Trophoblast cell (in vitro differentiated cells and primary cell): Measurements from ENCODE around the gene RPN1.
A peak's percentile ranks its signal among the peaks of the same experiment; 100 is the strongest.

Source experiments
- DNase-seq, 2 donors: peaks; one replicate each; pipeline ENCODE4 v3.0.0-alpha.2; 2016
- H2AFZ ChIP-seq: 2 replicates; pipeline ENCODE4 v1.6.1; 2013; ENCODE audit warnings: low read length, moderate library complexity, mild to moderate bottlenecking; ENCODE audit not compliant: insufficient read depth, poor library complexity
- H2AK5ac ChIP-seq: 2 replicates; pipeline ENCODE4 v1.6.1; 2013; ENCODE audit warnings: mild to moderate bottlenecking, low read length
- H2BK120ac ChIP-seq: 2 replicates; pipeline ENCODE4 v1.6.1; 2013; ENCODE audit warnings: low read length, mild to moderate bottlenecking, moderate library complexity; ENCODE audit not compliant: insufficient read depth, poor library complexity
- H2BK12ac ChIP-seq: 2 replicates; pipeline ENCODE4 v1.6.1; 2013; ENCODE audit warnings: mild to moderate bottlenecking, low read length, moderate library complexity
- H2BK5ac ChIP-seq: 2 replicates; pipeline ENCODE4 v1.6.1; 2013; ENCODE audit warnings: low read length, low read depth, moderate library complexity, mild to moderate bottlenecking; ENCODE audit not compliant: poor library complexity
- H3K14ac ChIP-seq: 2 replicates; pipeline ENCODE4 v1.6.1; 2013; ENCODE audit warnings: mild to moderate bottlenecking, low read length
- H3K18ac ChIP-seq: 2 replicates; pipeline ENCODE4 v1.6.1; 2013; ENCODE audit warnings: mild to moderate bottlenecking, low read length
- H3K23ac ChIP-seq: 2 replicates; pipeline ENCODE4 v1.6.1; 2013; ENCODE audit warnings: low read length
- H3K27ac ChIP-seq: 2 replicates; pipeline ENCODE4 v1.5.1; 2013; ENCODE audit warnings: low read depth, mild to moderate bottlenecking, inconsistent platforms, low read length, moderate library complexity
- H3K27me3 ChIP-seq: 2 replicates; pipeline ENCODE4 v1.6.1; 2013; ENCODE audit warnings: inconsistent platforms, mild to moderate bottlenecking, low read length, moderate library complexity; ENCODE audit not compliant: insufficient read depth
- H3K36me3 ChIP-seq, 2 experiments: 1 replicate in 1 of 2; 2 replicates in 1 of 2; pipeline ENCODE4 v1.6.1; 2013; ENCODE audit warnings: low read length in 2 of 2, mild to moderate bottlenecking in 2 of 2, moderate library complexity in 1 of 2; ENCODE audit not compliant: insufficient read depth in 2 of 2, control insufficient read depth in 1 of 2
- H3K4ac ChIP-seq: 2 replicates; pipeline ENCODE4 v1.6.1; 2013; ENCODE audit warnings: low read depth, mild to moderate bottlenecking, low read length, moderate library complexity
- H3K4me1 ChIP-seq, 2 experiments: 1 replicate in 1 of 2; 2 replicates in 1 of 2; pipeline ENCODE4 v1.6.1; 2013; ENCODE audit warnings: low read length in 2 of 2, mild to moderate bottlenecking in 2 of 2, moderate library complexity in 1 of 2; ENCODE audit not compliant: insufficient read depth in 2 of 2, control insufficient read depth in 1 of 2
- H3K4me2 ChIP-seq: 2 replicates; pipeline ENCODE4 v1.6.1; 2013; ENCODE audit warnings: inconsistent platforms, mild to moderate bottlenecking, low read length, moderate library complexity
- H3K4me3 ChIP-seq: 2 replicates; pipeline ENCODE4 v1.5.1; 2013; ENCODE audit warnings: mild to moderate bottlenecking, low read depth, low read length, inconsistent platforms
- H3K79me1 ChIP-seq: one replicate; pipeline ENCODE4 v1.6.1; 2013; ENCODE audit warnings: low read length
- H3K79me2 ChIP-seq: 2 replicates; pipeline ENCODE4 v1.6.1; 2013; ENCODE audit warnings: low read length, mild to moderate bottlenecking; ENCODE audit not compliant: control insufficient read depth, insufficient read depth, poor library complexity
- H3K9ac ChIP-seq: 2 replicates; pipeline ENCODE4 v1.6.1; 2013; ENCODE audit warnings: mild to moderate bottlenecking, low read length
- H3K9me3 ChIP-seq: 2 replicates; pipeline ENCODE4 v1.6.1; 2013; ENCODE audit warnings: low read depth, mild to moderate bottlenecking, control low read depth, inconsistent platforms, low read length; ENCODE audit not compliant: insufficient read depth
- H4K12ac ChIP-seq: 2 replicates; pipeline ENCODE4 v1.6.1; 2013; ENCODE audit warnings: low read depth, mild to moderate bottlenecking, low read length, moderate library complexity
- H4K8ac ChIP-seq: 2 replicates; pipeline ENCODE4 v1.6.1; 2013; ENCODE audit warnings: low read depth, mild to moderate bottlenecking, low read length, moderate library complexity
- H4K91ac ChIP-seq: one replicate; pipeline ENCODE4 v1.6.1; 2013; ENCODE audit warnings: low read depth, mild to moderate bottlenecking, low read length, moderate library complexity
- WGBS: extraction: QIAGEN DNeasy Blood & Tissue Kit; methylation state at CpG from one replicate; pipeline ENCODE4 v1.1.7; 2013; ENCODE audit warnings: missing lambda C conversion rate; ENCODE audit not compliant: insufficient read length, insufficient coverage; ENCODE audit errors: extremely low coverage; 5-methylcytosine and 5-hydroxymethylcytosine counted together

The RPN1 gene

GRCh38 chr3:128573707-128574162 is 76.9 kb downstream of the RPN1 start:
- no peak for DNase-seq
- no peaks in the 10 kb centered on the region for H3K36me3 ChIP-seq
- H3K23ac ChIP-seq: no peak overlapping the region
- no peak overlapping the region for H2AK5ac ChIP-seq
- no peaks in the 10 kb centered on the region for H3K9me3 ChIP-seq
- H3K4ac ChIP-seq: no peak overlapping the region
- WGBS: no CpG with 5 or more reads among the region's 14 CpGs
- no peak overlapping the region for H4K91ac ChIP-seq
- no peaks in the 10 kb centered on the region for H3K79me2 ChIP-seq
- no peak overlapping the region for H3K14ac ChIP-seq
- H3K4me3 ChIP-seq: no peak overlapping the region
- H3K27ac ChIP-seq: no peak overlapping the region
- H3K27me3 ChIP-seq: no peaks in the 10 kb centered on the region
- no peak overlapping the region for H4K12ac ChIP-seq
- no peak overlapping the region for H2BK5ac ChIP-seq
- no peak overlapping the region for H4K8ac ChIP-seq
- no peak overlapping the region for H3K9ac ChIP-seq
- H2BK12ac ChIP-seq: no peak overlapping the region
- no peak overlapping the region for H3K4me2 ChIP-seq
- no peak overlapping the region for H2BK120ac ChIP-seq
- H2AFZ ChIP-seq: no peak overlapping the region
- H3K4me1 ChIP-seq: peaks cover 0 to 5% of the 10 kb centered on the region in 2 experiments
- no peaks in the 10 kb centered on the region for H3K79me1 ChIP-seq
- no peak overlapping the region for H3K18ac ChIP-seq

- Histone ChIP-seq H2BK5ac (no peak overlapping the region), H3K14ac (no peak overlapping the region), H3K4me1 (peaks cover 0 to 3% of the 10 kb centered on the region in 2 experiments), H2BK12ac (no peak overlapping the region), H3K27ac (no peak overlapping the region), H3K79me2 (no peaks in the 10 kb centered on the region), H2AK5ac (no peak overlapping the region), H3K4ac (no peak overlapping the region), H4K8ac (no peak overlapping the region), H3K9me3 (no peaks in the 10 kb centered on the region), H3K4me2 (no peak overlapping the region), H3K9ac (no peak overlapping the region), H3K79me1 (no peaks in the 10 kb centered on the region), H2AFZ (no peak overlapping the region), H2BK120ac (no peak overlapping the region), H3K36me3 (no peaks in the 10 kb centered on the region), H3K27me3 (no peaks in the 10 kb centered on the region), H4K91ac (no peak overlapping the region), H4K12ac (no peak overlapping the region), H3K18ac (no peak overlapping the region), H3K23ac (no peak overlapping the region), H3K4me3 (no peak overlapping the region)
- DNase-seq: no peak
- no CpG with 5 or more reads among the region's 6 CpGs for WGBS
Measured at GRCh38 chr3:128573160-128573559, 77.5 kb downstream of the RPN1 start.

GRCh38 chr3:128572644-128573105 is 77.9 kb downstream of the RPN1 start:
- H4K91ac ChIP-seq: no peak overlapping the region
- no peak overlapping the region for H4K8ac ChIP-seq
- no peak overlapping the region for H3K27ac ChIP-seq
- DNase-seq: peak; percentile 39 to 67
- H3K18ac ChIP-seq: no peak overlapping the region
- H2AFZ ChIP-seq: no peak overlapping the region
- H3K9me3 ChIP-seq: no peaks in the 10 kb centered on the region
- H3K79me2 ChIP-seq: no peaks in the 10 kb centered on the region
- H2BK120ac ChIP-seq: no peak overlapping the region
- H3K79me1 ChIP-seq: no peaks in the 10 kb centered on the region
- no peaks in the 10 kb centered on the region for H3K36me3 ChIP-seq
- H3K4ac ChIP-seq: no peak overlapping the region
- peaks cover 0 to 3% of the 10 kb centered on the region in 2 experiments for H3K4me1 ChIP-seq
- H3K4me2 ChIP-seq: no peak overlapping the region
- H2BK12ac ChIP-seq: no peak overlapping the region
- H3K4me3 ChIP-seq: no peak overlapping the region
- no peak overlapping the region for H2BK5ac ChIP-seq
- no peak overlapping the region for H2AK5ac ChIP-seq
- WGBS: no CpG with 5 or more reads among the region's 5 CpGs
- no peak overlapping the region for H3K23ac ChIP-seq
- H3K14ac ChIP-seq: no peak overlapping the region
- H3K27me3 ChIP-seq: no peaks in the 10 kb centered on the region
- no peak overlapping the region for H4K12ac ChIP-seq
- no peak overlapping the region for H3K9ac ChIP-seq

GRCh38 chr3:128572013-128572412 is 78.6 kb downstream of the RPN1 start:
- Histone ChIP-seq H2BK120ac (no peak overlapping the region), H3K23ac (no peak overlapping the region), H3K27me3 (no peaks in the 10 kb centered on the region), H3K14ac (no peak overlapping the region), H4K91ac (no peak overlapping the region), H4K8ac (no peak overlapping the region), H3K79me2 (no peaks in the 10 kb centered on the region), H3K9ac (no peak overlapping the region), H3K4me1 (peaks cover 0 to 3% of the 10 kb centered on the region in 2 experiments), H3K18ac (no peak overlapping the region), H3K4ac (no peak overlapping the region), H3K9me3 (no peaks in the 10 kb centered on the region), H3K4me2 (no peak overlapping the region), H2BK12ac (no peak overlapping the region), H3K27ac (no peak overlapping the region), H3K79me1 (no peaks in the 10 kb centered on the region), H2AK5ac (no peak overlapping the region), H4K12ac (no peak overlapping the region), H2BK5ac (no peak overlapping the region), H2AFZ (no peak overlapping the region), H3K4me3 (no peak overlapping the region), H3K36me3 (no peaks in the 10 kb centered on the region)
- WGBS: no CpG with 5 or more reads among the region's 13 CpGs
- DNase-seq: no peak
